Stomach (tissue), 4 donors: ENCODE data around the gene KRT4.

Source experiments
- EP300 ChIP-seq: sonication (generic); formaldehyde crosslinking; IDR thresholded peaks from one replicate; pipeline ENCODE4 v1.6.1; 2017; ENCODE audit warnings: antibody characterized with exemption
- POLR2A ChIP-seq, 4 donors: fragments of 450-650 bp; IDR thresholded peaks; one replicate each; pipeline ENCODE4 v1.6.1; 2016; ENCODE audit warnings: antibody characterized with exemption in 4 of 4, control low read depth in 2 of 4, mild to moderate bottlenecking in 1 of 4, moderate library complexity in 1 of 4
- POLR2AphosphoS5 ChIP-seq, 3 donors: sonication (generic); formaldehyde crosslinking; IDR thresholded peaks; one replicate each; pipeline ENCODE4 v1.6.1; 2016; ENCODE audit warnings: antibody characterized with exemption in 3 of 3
- TF ChIP-seq, protein P1 (sequence below), 7 experiments: fragments of 450-650 bp in 4 of 7; fragments of 200-600 bp in 3 of 7; sonication (generic) in 3 of 7; IDR thresholded peaks; one replicate each; pipeline ENCODE4 v1.5.1; 2016 to 2019; ENCODE audit warnings: antibody characterized with exemption in 7 of 7, control low read depth in 2 of 7, mild to moderate bottlenecking in 1 of 7

DNA sequence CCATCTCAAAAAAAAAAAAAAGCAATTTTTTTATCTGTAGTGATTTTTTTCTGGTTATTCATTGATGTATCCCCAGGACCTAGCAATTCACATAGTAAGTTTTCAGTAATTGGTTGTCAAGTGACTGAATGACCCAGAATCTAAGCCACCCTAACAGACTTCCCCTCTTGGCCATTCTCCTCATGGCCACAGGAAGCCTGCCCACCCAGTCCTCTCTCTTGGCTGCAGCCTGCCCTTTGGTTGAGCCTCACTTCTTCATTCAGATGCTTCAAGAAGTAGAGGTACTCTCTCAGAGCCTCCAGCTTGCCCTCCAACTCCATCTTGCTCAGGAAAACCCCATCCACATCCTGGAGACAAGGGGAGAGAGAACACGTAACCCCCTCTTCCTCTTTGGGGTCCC lies 32.0 kb upstream of the KRT4 start:
- TF ChIP-seq, protein P1, sequence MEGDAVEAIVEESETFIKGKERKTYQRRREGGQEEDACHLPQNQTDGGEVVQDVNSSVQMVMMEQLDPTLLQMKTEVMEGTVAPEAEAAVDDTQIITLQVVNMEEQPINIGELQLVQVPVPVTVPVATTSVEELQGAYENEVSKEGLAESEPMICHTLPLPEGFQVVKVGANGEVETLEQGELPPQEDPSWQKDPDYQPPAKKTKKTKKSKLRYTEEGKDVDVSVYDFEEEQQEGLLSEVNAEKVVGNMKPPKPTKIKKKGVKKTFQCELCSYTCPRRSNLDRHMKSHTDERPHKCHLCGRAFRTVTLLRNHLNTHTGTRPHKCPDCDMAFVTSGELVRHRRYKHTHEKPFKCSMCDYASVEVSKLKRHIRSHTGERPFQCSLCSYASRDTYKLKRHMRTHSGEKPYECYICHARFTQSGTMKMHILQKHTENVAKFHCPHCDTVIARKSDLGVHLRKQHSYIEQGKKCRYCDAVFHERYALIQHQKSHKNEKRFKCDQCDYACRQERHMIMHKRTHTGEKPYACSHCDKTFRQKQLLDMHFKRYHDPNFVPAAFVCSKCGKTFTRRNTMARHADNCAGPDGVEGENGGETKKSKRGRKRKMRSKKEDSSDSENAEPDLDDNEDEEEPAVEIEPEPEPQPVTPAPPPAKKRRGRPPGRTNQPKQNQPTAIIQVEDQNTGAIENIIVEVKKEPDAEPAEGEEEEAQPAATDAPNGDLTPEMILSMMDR (IDR thresholded peaks at IDR 0.05), result no peak
- TF ChIP-seq EP300 (no peak), POLR2AphosphoS5 (IDR thresholded peaks at IDR 0.05) (no peak), POLR2A (IDR thresholded peaks at IDR 0.05) (no peak)
